ENCODE measurements around the gene CCDC83. TPM values are rescaled to one million over a fixed set of nuclear protein-coding genes. Genes with fewer than 3 reads are reported as not detected.
"Not testable (repeated sequence)": the region's sequence is repeated elsewhere in the genome, so short reads cannot be mapped to it uniquely, and the experiment has no call there.

CCDC83 gene
- total RNA-seq, 1 donor from 2014 or later: not detected

- Mint-ChIP-seq H3K27ac (ENCODE audit: unreplicated experiment) (no peak overlapping the region), H3K4me3 (ENCODE audit: unreplicated experiment) (no peak overlapping the region), H3K4me1 (ENCODE audit: unreplicated experiment) (no peaks in the 10 kb centered on the region), H3K9me3 (ENCODE audit: unreplicated experiment) (no peaks in the 10 kb centered on the region), H3K36me3 (ENCODE audit: low read depth, unreplicated experiment) (no peaks in the 10 kb centered on the region), H3K27me3 (ENCODE audit: unreplicated experiment) (peaks cover 2% of the 10 kb centered on the region)
- TF ChIP-seq CTCF (IDR thresholded peaks at IDR 0.05; ENCODE audit: unreplicated experiment): no peak
- no peak for DNase-seq (ENCODE audit: low spot score)
Observed at GRCh38 chr11:85844439-85845123, 10.6 kb upstream of the CCDC83 start.

- H3K4me1 Mint-ChIP-seq (ENCODE audit: unreplicated experiment): no peaks in the 10 kb centered on the region
- H3K4me3 Mint-ChIP-seq (ENCODE audit: unreplicated experiment): no peak overlapping the region
- H3K27ac Mint-ChIP-seq (ENCODE audit: unreplicated experiment): no peak overlapping the region
- DNase-seq (ENCODE audit: low spot score): no peak
- H3K9me3 Mint-ChIP-seq (ENCODE audit: unreplicated experiment): no peaks in the 10 kb centered on the region
- peaks cover 2% of the 10 kb centered on the region for H3K27me3 Mint-ChIP-seq (ENCODE audit: unreplicated experiment)
- H3K36me3 Mint-ChIP-seq (ENCODE audit: low read depth, unreplicated experiment): no peaks in the 10 kb centered on the region
- no peak for TF ChIP-seq CTCF (IDR thresholded peaks at IDR 0.05; ENCODE audit: unreplicated experiment)
Observed at GRCh38 chr11:85845124-85845631, 10.0 kb upstream of the CCDC83 start.

- peaks cover 2% of the 10 kb centered on the region for H3K27me3 Mint-ChIP-seq (ENCODE audit: unreplicated experiment)
- no peak overlapping the region for H3K4me3 Mint-ChIP-seq (ENCODE audit: unreplicated experiment)
- no peak for TF ChIP-seq CTCF (IDR thresholded peaks at IDR 0.05; ENCODE audit: unreplicated experiment)
- H3K9me3 Mint-ChIP-seq (ENCODE audit: unreplicated experiment): no peaks in the 10 kb centered on the region
- H3K36me3 Mint-ChIP-seq (ENCODE audit: low read depth, unreplicated experiment): peaks cover 3% of the 10 kb centered on the region
- H3K4me1 Mint-ChIP-seq (ENCODE audit: unreplicated experiment): no peaks in the 10 kb centered on the region
- no peak for DNase-seq (ENCODE audit: low spot score)
- H3K27ac Mint-ChIP-seq (ENCODE audit: unreplicated experiment): no peak overlapping the region
Observed at GRCh38 chr11:85847436-85847835, 7.7 kb upstream of the CCDC83 start.

GRCh38 chr11:85848006-85848405 lies 7.2 kb upstream of the CCDC83 start:
- Mint-ChIP-seq H3K27me3 (ENCODE audit: unreplicated experiment) (peaks cover 2% of the 10 kb centered on the region), H3K4me1 (ENCODE audit: unreplicated experiment) (no peaks in the 10 kb centered on the region), H3K36me3 (ENCODE audit: low read depth, unreplicated experiment) (peaks cover 3% of the 10 kb centered on the region), H3K9me3 (ENCODE audit: unreplicated experiment) (no peaks in the 10 kb centered on the region), H3K4me3 (ENCODE audit: unreplicated experiment) (no peak overlapping the region), H3K27ac (ENCODE audit: unreplicated experiment) (no peak overlapping the region)
- no peak for TF ChIP-seq CTCF (IDR thresholded peaks at IDR 0.05; ENCODE audit: unreplicated experiment)
- DNase-seq (ENCODE audit: low spot score): no peak

GRCh38 chr11:85848556-85848955 lies 6.6 kb upstream of the CCDC83 start:
- TF ChIP-seq CTCF (IDR thresholded peaks at IDR 0.05; ENCODE audit: unreplicated experiment): no peak
- peaks cover 3% of the 10 kb centered on the region for H3K36me3 Mint-ChIP-seq (ENCODE audit: low read depth, unreplicated experiment)
- H3K9me3 Mint-ChIP-seq (ENCODE audit: unreplicated experiment): no peaks in the 10 kb centered on the region
- no peaks in the 10 kb centered on the region for H3K4me1 Mint-ChIP-seq (ENCODE audit: unreplicated experiment)
- DNase-seq (ENCODE audit: low spot score): no peak
- H3K27me3 Mint-ChIP-seq (ENCODE audit: unreplicated experiment): peaks cover 2% of the 10 kb centered on the region
- H3K4me3 Mint-ChIP-seq (ENCODE audit: unreplicated experiment): no peak overlapping the region
- H3K27ac Mint-ChIP-seq (ENCODE audit: unreplicated experiment): no peak overlapping the region

GRCh38 chr11:85852754-85853153 lies 2.4 kb upstream of the CCDC83 start:
- H3K27me3 Mint-ChIP-seq (ENCODE audit: unreplicated experiment); H3K9me3 Mint-ChIP-seq (ENCODE audit: unreplicated experiment); DNase-seq (ENCODE audit: low spot score); H3K4me3 Mint-ChIP-seq (ENCODE audit: unreplicated experiment); H3K27ac Mint-ChIP-seq (ENCODE audit: unreplicated experiment); H3K36me3 Mint-ChIP-seq (ENCODE audit: low read depth, unreplicated experiment): not testable (repeated sequence)
- peaks cover 12% of the 10 kb centered on the region for H3K4me1 Mint-ChIP-seq (ENCODE audit: unreplicated experiment)

- not testable (repeated sequence) for H3K27me3 Mint-ChIP-seq (ENCODE audit: unreplicated experiment); H3K27ac Mint-ChIP-seq (ENCODE audit: unreplicated experiment)
- H3K4me1 Mint-ChIP-seq (ENCODE audit: unreplicated experiment): peaks cover 12% of the 10 kb centered on the region
Observed at GRCh38 chr11:85853541-85853940, 1.6 kb upstream of the CCDC83 start.

More at GRCh38 chr11:85853541-85853940, 1.6 kb upstream of the CCDC83 start:
- DNase-seq (ENCODE audit: low spot score); H3K4me3 Mint-ChIP-seq (ENCODE audit: unreplicated experiment); H3K9me3 Mint-ChIP-seq (ENCODE audit: unreplicated experiment); H3K36me3 Mint-ChIP-seq (ENCODE audit: low read depth, unreplicated experiment): not testable (repeated sequence)

Data from endothelial cell (in vitro differentiated cells).